Gastrocnemius medialis (tissue), 4 donors: Measurements from ENCODE around the gene POLR3H.

Source experiments
- CTCF ChIP-seq, 5 experiments: fragments of 450-650 bp in 3 of 5; fragments of 200-600 bp in 2 of 5; sonication (generic) in 2 of 5; IDR thresholded peaks in 4 of 5; conservative IDR thresholded peaks in 1 of 5; 1 replicate in 4 of 5; 2 replicates in 1 of 5; pipeline ENCODE4 v1.5.1; 2016 to 2019; ENCODE audit warnings: antibody characterized with exemption in 5 of 5, mild to moderate bottlenecking in 3 of 5, moderate library complexity in 3 of 5
- POLR2A ChIP-seq, 2 donors: fragments of 450-650 bp; IDR thresholded peaks; one replicate each; pipeline ENCODE4 v1.6.1; 2017; ENCODE audit warnings: antibody characterized with exemption in 2 of 2, mild to moderate bottlenecking in 2 of 2, moderate library complexity in 2 of 2

GRCh38 chr22:41479671-41480396 is 64.4 kb downstream of the POLR3H start:
- no peak for TF ChIP-seq POLR2A (IDR thresholded peaks at IDR 0.05)
- TF ChIP-seq CTCF (IDR thresholded peaks at IDR 0.05 in 4 of 5, conservative IDR thresholded peaks at IDR 0.05 in 1 of 5) = no peak
